OCI-LY7 (cell line): Measurements from ENCODE around the gene WDR70. TPM values are rescaled to one million over a fixed set of nuclear protein-coding genes. Genes with fewer than 3 reads are reported as not detected.
"Not testable (repeated sequence)": the region's sequence is repeated elsewhere in the genome, so short reads cannot be mapped to it uniquely, and the experiment has no call there.

Experiments
- BruUV-seq: library from RNA; stranded (reverse); fragments of 400-500 nt; replicated peaks from 2 replicates; lab custom pipeline; 2021; lab: Mats Ljungman, UMichigan
- CTCF ChIA-PET: fragments of 300-600 bp; sonication (Branson Sonifier 250); formaldehyde crosslinking; loops from one replicate; lab custom pipeline; 2022; ENCODE audit warnings: antibody characterized with exemption; ENCODE audit not compliant: unreplicated experiment; lab: Charles Lee
- POLR2A ChIA-PET: fragments of 300-600 bp; sonication (Branson Sonifier 250); formaldehyde crosslinking; loops from one replicate; lab custom pipeline; 2022; ENCODE audit warnings: antibody characterized with exemption; lab: Charles Lee
- DNase-seq: peaks from one replicate; pipeline ENCODE4 v3.0.0-alpha.2; 2015; ENCODE audit warnings: low spot score
- H2AFZ ChIP-seq: fragments of 200-600 bp; sonication (generic), shearing (Covaris generic); 2 replicates; pipeline ENCODE4 v1.6.1; 2014; ENCODE audit warnings: mild to moderate bottlenecking, antibody characterized with exemption, low read length, moderate library complexity
- H3K27ac ChIP-seq: fragments of 200-600 bp; sonication (generic); 2 replicates; pipeline ENCODE4 v1.5.1; 2014; ENCODE audit warnings: mixed run types, low read depth, mild to moderate bottlenecking, moderate library complexity, low read length, inconsistent platforms; ENCODE audit not compliant: poor library complexity, severe bottlenecking
- H3K36me3 ChIP-seq: fragments of 200-600 bp; sonication (generic); 2 replicates; pipeline ENCODE4 v1.6.1; 2014; ENCODE audit warnings: mild to moderate bottlenecking, antibody characterized with exemption, low read length, moderate library complexity, mixed read lengths; ENCODE audit not compliant: insufficient read depth
- H3K4me1 ChIP-seq: fragments of 200-600 bp; sonication (generic); 2 replicates; pipeline ENCODE4 v1.5.1; 2014; ENCODE audit warnings: mild to moderate bottlenecking, low read length; ENCODE audit not compliant: insufficient read depth, poor library complexity, severe bottlenecking
- H3K4me2 ChIP-seq: fragments of 200-600 bp; sonication (generic); 2 replicates; pipeline ENCODE4 v1.6.1; 2014; ENCODE audit warnings: mild to moderate bottlenecking, low read length
- H3K4me3 ChIP-seq: fragments of 200-600 bp; sonication (generic); 2 replicates; pipeline ENCODE4 v1.5.1; 2014; ENCODE audit warnings: mild to moderate bottlenecking, low read depth, low read length; ENCODE audit not compliant: poor library complexity, severe bottlenecking
- H3K79me2 ChIP-seq: fragments of 200-600 bp; sonication (generic); 2 replicates; pipeline ENCODE4 v1.6.1; 2016; ENCODE audit warnings: low read depth, mild to moderate bottlenecking, low read length, moderate library complexity, mixed read lengths; ENCODE audit not compliant: insufficient read depth
- H3K9me2 ChIP-seq: fragments of 200-600 bp; sonication (generic); 2 replicates; pipeline ENCODE4 v1.6.1; 2016; ENCODE audit warnings: mild to moderate bottlenecking, low read length, mixed read lengths; ENCODE audit not compliant: insufficient read depth
- H3K9me3 ChIP-seq: fragments of 200-600 bp; sonication (generic); 2 replicates; pipeline ENCODE4 v1.6.1; 2014; ENCODE audit warnings: mild to moderate bottlenecking, mixed run types, low read length, mixed read lengths
- H4K20me1 ChIP-seq: fragments of 200-600 bp; sonication (generic); 2 replicates; pipeline ENCODE4 v1.6.1; 2014; ENCODE audit warnings: mild to moderate bottlenecking, antibody characterized with exemption, low read length, moderate library complexity, mixed read lengths; ENCODE audit not compliant: insufficient read depth
- CTCF ChIP-seq: fragments of 200-600 bp; sonication (generic); conservative IDR thresholded peaks from 2 replicates; pipeline ENCODE4 v1.5.1; 2014; ENCODE audit warnings: mild to moderate bottlenecking, antibody characterized with exemption, low read length, moderate library complexity, mixed read lengths
- EZH2phosphoT487 ChIP-seq: fragments of 200-600 bp; sonication (generic); IDR thresholded peaks from 2 replicates; pipeline ENCODE4 v1.6.1; 2018; ENCODE audit warnings: low read depth, borderline replicate concordance, mild to moderate bottlenecking, mixed run types, antibody characterized with exemption, low read length, moderate library complexity, mixed read lengths
- intact Hi-C: fragments of 100-400 bp; cut with micrococcal nuclease; formaldehyde crosslinking; loops from one replicate; pipeline ENCODE4 v1.10.0; 2022; ENCODE audit not compliant: unreplicated experiment
- total RNA-seq, 2 experiments: library from RNA; depleted of rRNA in 1 of 2; stranded (reverse); fragments of >200 nt in 1 of 2; shearing (Covaris generic) in 1 of 2; gene quantifications; 2 replicates each; pipeline ENCODE4 v1.2.3, GENCODE V29; 2014 to 2022

Gene WDR70
- total RNA-seq, 2 experiments from 2014 or later: 26.2 to 35.4 TPM

GRCh38 chr5:37777432-37778130 is 398.5 kb downstream of the WDR70 start:
- TF ChIP-seq CTCF (no peak), EZH2phosphoT487 (no peak)
- no peak overlapping the region for H2AFZ ChIP-seq
- no peak overlapping the region for H3K4me3 ChIP-seq
- H3K36me3 ChIP-seq: no peaks in the 10 kb centered on the region
- H3K9me3 ChIP-seq: peaks cover 5% of the 10 kb centered on the region
- no peak overlapping the region for H3K4me2 ChIP-seq
- H3K27ac ChIP-seq: no peak overlapping the region
- no peaks in the 10 kb centered on the region for H4K20me1 ChIP-seq
- intact Hi-C loops: no loop called here
- no peak for DNase-seq
- H3K9me2 ChIP-seq: no peaks in the 10 kb centered on the region
- H3K79me2 ChIP-seq: no peaks in the 10 kb centered on the region
- no peaks in the 10 kb centered on the region for H3K4me1 ChIP-seq
- CTCF ChIA-PET: no interaction called here
- POLR2A ChIA-PET: interaction anchor here (0.6 kb wide), 2 partner anchors 57 to 72 kb away, joined by 3 read pairs; no protein-coding TSS in a partner anchor
- BruUV-seq: no TSS peak

GRCh38 chr5:37781409-37781808 is 402.3 kb downstream of the WDR70 start:
- H3K9me3 ChIP-seq, intact Hi-C loops, CTCF ChIA-PET, BruUV-seq, POLR2A ChIA-PET, H3K36me3 ChIP-seq, H4K20me1 ChIP-seq, H2AFZ ChIP-seq, H3K4me1 ChIP-seq, H3K27ac ChIP-seq, H3K9me2 ChIP-seq, H3K79me2 ChIP-seq, H3K4me3 ChIP-seq, DNase-seq, H3K4me2 ChIP-seq: not testable (repeated sequence)

- no TSS peak for BruUV-seq
- no peaks in the 10 kb centered on the region for H3K9me3 ChIP-seq
- intact Hi-C loops: no loop called here
- no peak for TF ChIP-seq CTCF
- no peak for TF ChIP-seq EZH2phosphoT487
- ChIA-PET POLR2A (no interaction called here), CTCF (no interaction called here)
- no peaks in the 10 kb centered on the region for H3K4me1 ChIP-seq
- H3K79me2 ChIP-seq: no peaks in the 10 kb centered on the region
- H4K20me1 ChIP-seq: no peaks in the 10 kb centered on the region
- H3K36me3 ChIP-seq: no peaks in the 10 kb centered on the region
- H3K4me3 ChIP-seq: no peak overlapping the region
- DNase-seq: no peak
- no peak overlapping the region for H2AFZ ChIP-seq
- no peak overlapping the region for H3K4me2 ChIP-seq
- no peak overlapping the region for H3K27ac ChIP-seq
- no peaks in the 10 kb centered on the region for H3K9me2 ChIP-seq
Measured at GRCh38 chr5:37786416-37786815, 407.3 kb downstream of the WDR70 start.
